Measurements from ENCODE around the gene NTN3.
"Not testable (repeated sequence)": the region's sequence is repeated elsewhere in the genome, so short reads cannot be mapped to it uniquely, and the experiment has no call there.

The NTN3 gene

DNA sequence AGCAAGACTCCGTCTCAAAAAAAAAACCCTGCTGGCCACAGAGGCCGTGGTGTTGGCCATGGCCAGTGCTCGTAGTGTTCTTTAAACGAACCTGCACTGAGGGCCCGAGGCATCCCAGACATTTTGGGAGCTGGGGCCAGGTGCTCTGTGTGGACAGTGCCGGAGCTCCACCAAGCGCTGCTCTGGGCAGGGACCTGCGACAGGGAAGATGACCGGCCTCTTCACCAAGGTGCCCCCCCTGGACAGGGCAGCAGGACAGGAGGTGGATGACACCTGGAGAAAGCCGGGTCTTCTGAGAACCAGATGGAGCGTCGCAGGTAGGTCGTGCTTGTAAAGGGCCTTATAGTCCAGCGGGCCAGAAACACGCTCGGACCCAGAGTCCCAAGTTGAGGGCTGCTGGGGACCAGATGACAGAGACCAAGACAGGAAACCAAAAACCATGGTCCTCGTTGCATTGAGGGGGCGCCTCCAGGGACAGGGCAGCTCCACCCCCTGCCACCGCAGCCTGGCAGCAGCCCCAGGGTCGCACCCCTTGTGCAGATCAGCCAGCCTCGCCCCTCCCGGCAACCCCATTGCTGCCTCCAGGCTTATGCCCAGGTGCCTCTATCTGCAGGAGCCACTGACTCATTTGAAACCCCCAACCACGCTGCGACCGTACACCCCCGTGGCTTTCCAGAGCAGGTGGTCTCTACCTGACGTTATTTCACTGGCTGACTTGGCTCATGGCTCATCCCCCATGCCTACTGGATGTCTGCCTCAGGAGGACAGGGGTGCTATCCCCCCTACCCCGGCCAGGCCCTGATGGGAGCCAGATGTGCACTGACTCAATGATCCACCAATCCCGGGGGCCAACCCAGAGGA lies 4.2 kb upstream of the NTN3 start:
- DNase-seq = no peak

- peak; percentile 69 to 85 (median 76) for DNase-seq
These were observed 3.4 kb upstream of the NTN3 start for GRCh38 chr16:2467528-2468232.

DNA sequence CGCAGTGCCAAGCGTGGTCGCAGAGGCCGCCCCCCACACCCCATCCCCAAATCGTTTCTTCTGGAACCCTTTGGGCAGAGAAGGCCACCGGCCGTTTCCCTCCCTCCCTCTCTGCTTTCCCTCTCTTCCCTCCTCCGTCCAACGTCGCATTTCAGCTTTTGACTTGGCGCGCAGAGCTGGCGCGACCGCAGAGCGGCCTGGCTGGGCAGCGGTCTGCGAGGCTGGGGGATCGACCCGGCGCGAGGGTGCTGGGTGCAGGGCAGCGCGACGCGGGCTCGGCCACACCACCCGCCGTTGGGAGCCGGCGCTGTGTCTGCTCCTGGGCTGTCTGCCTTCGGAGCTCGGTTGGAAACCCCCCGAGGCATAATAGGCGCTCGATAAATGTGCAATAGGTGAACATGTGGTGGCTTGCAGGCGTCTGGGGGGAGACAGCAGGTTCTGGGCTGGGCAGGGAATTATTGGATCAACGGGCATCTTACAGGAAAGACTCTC lies 2.8 kb upstream of the NTN3 start:
- peak in 2 of 3 donors; percentile 28 to 56 for DNase-seq

- no peak for DNase-seq
These were observed 2.2 kb upstream of the NTN3 start for GRCh38 chr16:2468725-2469398.

GRCh38 chr16:2469399-2470233 lies 1.5 kb upstream of the NTN3 start:
- no peak for DNase-seq

DNA sequence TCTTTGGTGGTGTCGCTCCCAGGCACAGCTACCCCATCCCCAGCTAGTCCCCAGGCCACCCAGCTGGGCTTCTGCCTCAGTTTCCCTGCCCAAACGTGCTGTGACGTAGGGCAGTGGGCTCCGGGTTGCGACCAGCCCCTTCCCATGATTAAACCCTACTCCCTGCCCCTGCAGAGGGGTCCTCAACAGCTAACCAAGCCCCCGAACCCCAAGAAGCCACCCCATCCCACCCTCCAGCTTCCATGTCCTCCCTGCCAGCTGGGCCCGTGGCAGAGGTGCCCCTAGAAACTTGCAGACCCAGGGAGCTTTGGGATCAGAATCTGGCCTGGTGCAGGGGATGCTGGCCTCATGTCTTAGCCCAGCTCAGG lies 879 bp upstream of the NTN3 start:
- no peak for DNase-seq

DNA sequence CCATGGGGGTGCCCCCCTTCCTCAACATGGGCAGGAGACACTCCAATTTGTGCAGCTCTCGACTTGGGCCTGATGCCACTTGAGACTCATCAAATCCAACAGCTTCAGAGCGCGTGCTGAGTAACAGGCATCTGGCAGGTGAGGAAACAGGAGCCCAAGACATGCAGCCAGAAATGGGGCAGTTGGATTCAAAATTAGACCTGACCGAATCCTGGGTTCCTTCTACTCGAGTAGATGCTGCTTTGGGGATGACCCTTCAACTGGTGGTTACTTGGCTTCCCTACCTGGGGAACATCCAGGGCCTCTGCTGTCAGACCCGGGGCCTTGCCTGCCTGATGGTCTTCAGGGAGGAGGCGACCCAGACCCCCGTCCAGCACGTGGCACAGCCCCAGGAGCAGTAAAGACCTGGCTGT lies 488 bp upstream of the NTN3 start:
- DNase-seq = no peak

DNA sequence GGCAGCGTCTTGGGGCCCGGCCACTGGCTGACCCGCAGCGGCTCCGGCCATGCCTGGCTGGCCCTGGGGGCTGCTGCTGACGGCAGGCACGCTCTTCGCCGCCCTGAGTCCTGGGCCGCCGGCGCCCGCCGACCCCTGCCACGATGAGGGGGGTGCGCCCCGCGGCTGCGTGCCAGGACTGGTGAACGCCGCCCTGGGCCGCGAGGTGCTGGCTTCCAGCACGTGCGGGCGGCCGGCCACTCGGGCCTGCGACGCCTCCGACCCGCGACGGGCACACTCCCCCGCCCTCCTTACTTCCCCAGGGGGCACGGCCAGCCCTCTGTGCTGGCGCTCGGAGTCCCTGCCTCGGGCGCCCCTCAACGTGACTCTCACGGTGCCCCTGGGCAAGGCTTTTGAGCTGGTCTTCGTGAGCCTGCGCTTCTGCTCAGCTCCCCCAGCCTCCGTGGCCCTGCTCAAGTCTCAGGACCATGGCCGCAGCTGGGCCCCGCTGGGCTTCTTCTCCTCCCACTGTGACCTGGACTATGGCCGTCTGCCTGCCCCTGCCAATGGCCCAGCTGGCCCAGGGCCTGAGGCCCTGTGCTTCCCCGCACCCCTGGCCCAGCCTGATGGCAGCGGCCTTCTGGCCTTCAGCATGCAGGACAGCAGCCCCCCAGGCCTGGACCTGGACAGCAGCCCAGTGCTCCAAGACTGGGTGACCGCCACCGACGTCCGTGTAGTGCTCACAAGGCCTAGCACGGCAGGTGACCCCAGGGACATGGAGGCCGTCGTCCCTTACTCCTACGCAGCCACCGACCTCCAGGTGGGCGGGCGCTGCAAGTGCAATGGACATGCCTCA lies 773 bp downstream of the NTN3 start:
- DNase-seq = no peak

GRCh38 chr16:2472488-2472864 lies 1.4 kb downstream of the NTN3 start:
- DNase-seq = no peak

GRCh38 chr16:2472885-2473445 lies 1.9 kb downstream of the NTN3 start:
- no peak for DNase-seq

DNA sequence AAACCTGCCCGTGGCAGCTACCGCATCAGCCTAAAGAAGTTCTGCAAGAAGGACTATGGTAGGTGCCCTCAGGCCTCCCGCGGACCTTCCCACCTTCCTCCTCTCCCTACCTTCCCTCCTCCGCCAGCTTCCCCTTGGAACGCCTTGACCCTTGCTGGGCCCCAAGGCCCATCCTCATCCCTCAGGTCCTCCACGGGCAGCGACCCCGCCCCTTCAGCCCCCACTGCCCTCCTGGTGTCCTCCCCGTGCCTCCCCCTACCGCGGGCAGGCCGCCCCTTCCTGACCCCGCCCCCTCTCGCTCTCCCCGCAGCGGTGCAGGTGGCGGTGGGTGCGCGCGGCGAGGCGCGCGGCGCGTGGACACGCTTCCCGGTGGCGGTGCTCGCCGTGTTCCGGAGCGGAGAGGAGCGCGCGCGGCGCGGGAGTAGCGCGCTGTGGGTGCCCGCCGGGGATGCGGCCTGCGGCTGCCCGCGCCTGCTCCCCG lies 2.4 kb downstream of the NTN3 start:
- DNase-seq = no peak

DNA sequence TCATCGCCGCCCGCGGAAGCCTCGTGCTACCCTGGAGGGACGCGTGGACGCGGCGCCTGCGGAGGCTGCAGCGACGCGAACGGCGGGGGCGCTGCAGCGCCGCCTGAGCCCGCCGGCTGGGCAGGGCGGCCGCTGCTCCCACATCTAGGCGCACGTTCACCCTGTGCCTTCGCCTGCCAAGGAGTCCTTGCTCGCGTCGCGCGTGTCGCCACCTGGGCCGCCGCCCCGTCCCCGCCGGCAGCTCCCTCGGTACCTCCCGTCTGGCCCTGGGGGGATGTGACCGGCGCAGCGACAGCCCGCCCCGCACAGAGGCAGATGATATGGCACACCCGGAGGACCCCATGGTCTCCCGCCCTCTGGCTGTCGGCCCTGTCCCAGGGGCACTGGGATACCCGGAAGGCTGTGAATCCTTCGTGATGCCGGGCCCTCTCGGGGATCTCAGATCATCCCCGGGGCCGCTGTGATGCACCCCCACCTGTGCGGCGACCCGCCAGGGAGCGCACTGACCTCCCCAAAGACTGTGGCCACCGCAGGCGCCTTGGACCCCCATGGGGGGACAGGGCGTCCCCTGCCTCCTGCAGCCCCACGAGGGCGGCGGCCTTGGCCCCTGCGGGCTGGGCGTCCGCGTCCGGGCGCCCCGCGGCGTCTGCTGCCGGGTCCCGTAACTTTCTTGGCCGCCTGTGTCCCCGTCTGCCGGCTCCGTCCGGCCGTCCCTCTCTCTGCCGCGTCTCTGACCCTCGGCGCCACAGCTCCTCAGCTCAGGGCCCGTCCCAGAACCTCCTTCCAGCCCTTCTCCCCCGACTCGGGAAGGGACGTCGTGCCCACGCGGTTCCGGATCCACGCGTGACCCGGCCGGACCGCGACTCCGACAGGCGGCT lies 3.1 kb downstream of the NTN3 start:
- peak; percentile 64 to 87 (median 78) for DNase-seq

GRCh38 chr16:2474877-2475412 lies 3.8 kb downstream of the NTN3 start, which contains the start of gene TBC1D24:
Gene TBC1D24, plus strand, starts transcription at chr16:2475127. Its CDS starts 21,022 bp downstream, at chr16:2496149.
- peak; percentile 90 to 96 (median 95) for DNase-seq

DNA sequence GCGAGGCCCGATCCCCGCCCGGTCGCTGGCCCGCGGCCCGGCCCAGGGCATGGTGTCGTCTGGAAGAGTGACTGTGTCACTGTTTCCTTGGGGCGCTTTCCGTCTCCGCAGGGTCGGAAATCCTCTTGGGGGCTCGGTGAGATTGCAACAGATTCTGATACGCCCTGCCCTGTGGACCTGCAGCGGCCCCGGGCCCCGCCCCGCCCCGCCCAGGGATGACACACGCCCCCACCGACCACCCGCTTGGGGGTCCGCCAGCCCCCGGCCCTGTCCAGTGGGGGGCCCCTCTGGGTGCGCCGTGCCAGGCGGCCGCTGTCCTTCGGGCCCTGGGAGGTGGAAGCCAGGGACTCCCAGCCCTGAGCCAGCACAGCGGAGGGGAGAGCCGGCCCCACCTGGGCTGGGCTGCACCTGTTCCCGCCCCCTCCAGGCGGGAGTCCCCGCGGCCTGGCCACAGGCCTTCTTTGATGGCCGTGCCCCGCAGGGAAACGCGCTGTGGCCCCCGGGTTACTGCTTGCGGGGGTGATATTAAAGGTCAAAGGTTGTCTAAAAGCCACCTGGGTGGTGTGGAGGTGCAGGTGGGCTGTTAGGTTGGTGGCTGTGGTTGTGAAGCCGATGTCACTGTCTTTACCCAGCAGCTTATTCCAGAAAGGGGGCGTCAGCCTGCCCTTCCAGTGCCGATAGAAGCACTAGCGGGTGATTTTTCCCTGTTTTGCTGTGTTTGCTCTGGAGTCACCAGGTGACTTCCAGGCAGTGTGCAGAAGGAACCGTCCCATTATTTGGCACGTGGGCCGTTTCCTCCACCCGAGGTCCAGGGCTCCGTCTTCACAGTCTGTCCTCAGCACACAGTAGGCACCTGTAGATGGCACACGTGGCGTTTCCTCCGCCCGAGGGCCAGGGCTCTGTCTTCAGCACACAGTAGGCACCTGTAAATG lies 4.6 kb downstream of the NTN3 start:
- DNase-seq = peak in 1 of 3 donors; percentile 50

DNA sequence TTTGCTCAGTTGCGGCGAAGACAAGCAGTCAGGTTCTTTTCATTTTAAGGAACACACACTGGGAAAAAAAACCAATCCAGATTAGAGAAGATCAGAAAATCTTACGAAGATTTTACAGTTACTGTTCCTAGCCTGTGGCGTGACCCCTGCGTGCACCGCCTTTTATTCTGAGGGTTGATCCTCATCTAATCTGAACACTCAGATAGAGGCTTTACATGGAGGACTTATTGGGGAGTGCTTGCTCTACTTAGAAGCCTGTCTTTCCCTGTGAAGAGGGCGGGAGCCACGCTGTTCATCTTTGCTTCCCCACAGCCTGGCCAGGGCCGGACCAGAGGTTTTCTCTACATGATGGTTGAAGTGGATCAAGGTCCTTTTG lies 5.2 kb downstream of the NTN3 start:
- no peak for DNase-seq

- DNase-seq = no peak
These were observed 5.6 kb downstream of the NTN3 start for GRCh38 chr16:2476741-2477140.

DNA sequence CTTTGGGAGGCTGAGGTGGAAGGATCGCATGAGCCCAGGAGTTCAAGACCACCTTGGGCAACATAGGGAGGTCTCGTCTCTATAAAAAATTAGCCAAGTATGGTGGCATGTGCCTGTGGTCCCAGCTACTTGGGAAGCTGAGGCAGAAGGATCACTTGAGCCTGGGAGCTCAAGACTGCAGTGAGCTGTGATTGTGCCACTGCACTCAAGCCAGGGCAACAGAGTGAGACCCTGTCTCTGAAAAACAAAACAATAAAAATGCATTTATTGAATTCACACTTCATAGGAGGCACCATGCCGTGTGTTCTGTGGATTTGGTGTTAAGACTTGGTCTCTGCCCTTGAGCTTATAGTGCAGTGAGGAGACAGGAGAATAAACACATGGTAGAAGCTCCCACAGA lies 6.2 kb downstream of the NTN3 start:
- DNase-seq = no peak

GRCh38 chr16:2478279-2478678 lies 7.2 kb downstream of the NTN3 start:
- DNase-seq = no peak

DNA sequence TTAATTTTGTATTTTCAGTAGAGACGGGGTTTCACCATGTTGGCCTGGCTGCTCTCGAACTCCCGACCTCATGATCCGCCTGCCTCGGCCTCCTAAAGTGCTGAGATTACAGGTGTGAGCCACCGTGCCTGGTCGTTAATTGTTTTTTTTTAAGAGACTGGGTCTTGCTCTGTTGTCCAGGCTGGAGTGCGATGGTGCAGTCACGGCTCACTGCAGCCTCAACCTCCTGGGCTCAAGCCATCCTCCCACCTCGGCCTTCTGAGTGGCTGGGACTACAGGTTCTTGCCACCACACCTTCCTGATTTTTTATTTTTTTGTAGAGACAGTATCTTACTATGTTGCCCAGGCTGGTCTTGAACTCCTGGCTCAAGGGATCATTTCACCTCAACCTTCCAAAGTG lies 8.9 kb downstream of the NTN3 start:
- DNase-seq = not testable (repeated sequence)
